ENCODE data around the gene TPM3.
"Not testable (repeated sequence)": the region's sequence is repeated elsewhere in the genome, so short reads cannot be mapped to it uniquely, and the experiment has no call there.

- TF ChIP-seq CTCF, POLR2A (IDR thresholded peaks at IDR 0.05): not testable (repeated sequence)
Observed at GRCh38 chr1:154147505-154147904, 44.4 kb downstream of the TPM3 start.
